Measurements from ENCODE around the gene TNFAIP3.

DNA sequence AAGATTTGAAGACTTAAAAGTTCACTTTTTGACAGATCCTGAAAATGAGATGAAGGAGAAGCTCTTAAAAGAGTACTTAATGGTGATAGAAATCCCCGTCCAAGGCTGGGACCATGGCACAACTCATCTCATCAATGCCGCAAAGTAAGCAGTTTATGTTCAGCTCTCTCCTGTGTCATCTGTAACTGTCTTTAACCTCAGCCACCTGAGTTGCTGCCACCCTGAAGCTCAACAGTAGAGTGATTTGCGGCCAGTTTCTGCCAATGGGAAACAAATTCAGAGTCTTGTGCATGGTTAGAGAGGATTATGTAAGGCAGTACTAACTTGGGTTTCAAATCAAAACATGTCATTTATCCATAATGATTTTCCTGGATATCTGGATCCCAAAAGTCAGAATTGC, 10.1 kb downstream of the TNFAIP3 start:
- TF ChIP-seq, protein P1, sequence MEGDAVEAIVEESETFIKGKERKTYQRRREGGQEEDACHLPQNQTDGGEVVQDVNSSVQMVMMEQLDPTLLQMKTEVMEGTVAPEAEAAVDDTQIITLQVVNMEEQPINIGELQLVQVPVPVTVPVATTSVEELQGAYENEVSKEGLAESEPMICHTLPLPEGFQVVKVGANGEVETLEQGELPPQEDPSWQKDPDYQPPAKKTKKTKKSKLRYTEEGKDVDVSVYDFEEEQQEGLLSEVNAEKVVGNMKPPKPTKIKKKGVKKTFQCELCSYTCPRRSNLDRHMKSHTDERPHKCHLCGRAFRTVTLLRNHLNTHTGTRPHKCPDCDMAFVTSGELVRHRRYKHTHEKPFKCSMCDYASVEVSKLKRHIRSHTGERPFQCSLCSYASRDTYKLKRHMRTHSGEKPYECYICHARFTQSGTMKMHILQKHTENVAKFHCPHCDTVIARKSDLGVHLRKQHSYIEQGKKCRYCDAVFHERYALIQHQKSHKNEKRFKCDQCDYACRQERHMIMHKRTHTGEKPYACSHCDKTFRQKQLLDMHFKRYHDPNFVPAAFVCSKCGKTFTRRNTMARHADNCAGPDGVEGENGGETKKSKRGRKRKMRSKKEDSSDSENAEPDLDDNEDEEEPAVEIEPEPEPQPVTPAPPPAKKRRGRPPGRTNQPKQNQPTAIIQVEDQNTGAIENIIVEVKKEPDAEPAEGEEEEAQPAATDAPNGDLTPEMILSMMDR (conservative IDR thresholded peaks at IDR 0.05): no peak
- TF ChIP-seq ZFX (IDR thresholded peaks at IDR 0.05): no peak
